Small intestine (tissue), 7 donors: ENCODE data around the gene CREB3L4. TPM values are rescaled to one million over a fixed set of nuclear protein-coding genes. Genes with fewer than 3 reads are reported as not detected.
"Not testable (repeated sequence)": the region's sequence is repeated elsewhere in the genome, so short reads cannot be mapped to it uniquely, and the experiment has no call there.

Experiments used
- DNase-seq, 2 donors: peaks; one replicate each; pipeline versions ENCODE4 v3.0.0 to v3.0.0-alpha.2; 2013
- FAIRE-seq: peaks from 2 replicates; lab custom pipeline; 2012; peaks lifted over from hg19 to GRCh38; lab: Jason Lieb, UNC
- H3K27ac ChIP-seq, 3 donors: one replicate each; pipeline ENCODE4 v1.5.1; 2013; ENCODE audit warnings: low read length in 2 of 3, mild to moderate bottlenecking in 2 of 3, control low read depth in 1 of 3, inconsistent platforms in 1 of 3, low read depth in 1 of 3, moderate library complexity in 1 of 3
- H3K27me3 ChIP-seq, 3 donors: one replicate each; pipeline ENCODE4 v1.6.1; 2013; ENCODE audit warnings: low read length in 3 of 3, inconsistent platforms in 1 of 3; ENCODE audit not compliant: control insufficient read depth in 3 of 3, insufficient read depth in 3 of 3
- H3K36me3 ChIP-seq, 3 donors: one replicate each; pipeline ENCODE4 v1.6.1; 2013; ENCODE audit warnings: low read length in 3 of 3, inconsistent platforms in 1 of 3, low read depth in 1 of 3, mild to moderate bottlenecking in 1 of 3, moderate library complexity in 1 of 3; ENCODE audit not compliant: control insufficient read depth in 3 of 3, insufficient read depth in 2 of 3
- H3K4me1 ChIP-seq, 3 donors: one replicate each; pipeline ENCODE4 v1.6.1; 2013; ENCODE audit warnings: low read length in 2 of 3, inconsistent platforms in 1 of 3, low read depth in 1 of 3, mild to moderate bottlenecking in 1 of 3, moderate library complexity in 1 of 3; ENCODE audit not compliant: control insufficient read depth in 3 of 3, insufficient read depth in 2 of 3
- H3K4me3 ChIP-seq, 3 donors: one replicate each; pipeline ENCODE4 v1.5.1; 2013; ENCODE audit warnings: low read length in 3 of 3, control low read depth in 1 of 3, inconsistent platforms in 1 of 3, low read depth in 1 of 3, mild to moderate bottlenecking in 1 of 3, moderate library complexity in 1 of 3
- H3K9me3 ChIP-seq, 2 donors: one replicate each; pipeline ENCODE4 v1.6.1; 2013; ENCODE audit warnings: low read depth in 1 of 2, low read length in 1 of 2; ENCODE audit not compliant: control insufficient read depth in 2 of 2, insufficient read depth in 1 of 2
- WGBS, 3 donors: extraction: QIAGEN DNeasy Blood & Tissue Kit; methylation state at CpG; one replicate each; pipeline ENCODE4 v1.1.7; 2013; 5-methylcytosine and 5-hydroxymethylcytosine counted together
- polyA plus RNA-seq, 4 donors: library from polyadenylated mRNA; stranded (reverse) in 3 of 4; unstranded in 1 of 4; fragments of 200-250 nt in 3 of 4; fragments of 120-200 nt in 1 of 4; gene quantifications; one replicate each; pipeline versions ENCODE4 v1.2.1 to v1.2.3, GENCODE V29; 2013
- donor health status: healthy with polysubstance abuse.
- donor health status: control.
- donor health status: control.
- donor health status: Bipolar disorder and iron deficiency.
- donor health status: healthy.

Gene CREB3L4
- polyA plus RNA-seq, 4 donors, result 5.8 to 24.1 (median 11.7) TPM

- FAIRE-seq (no peak), DNase-seq (no peak)
- Histone ChIP-seq H3K4me3 (no peak overlapping the region), H3K27ac (no peak overlapping the region), H3K4me1 (peaks cover 0 to 5% (median 2%) of the 10 kb centered on the region in 3 donors), H3K27me3 (no peaks in the 10 kb centered on the region), H3K36me3 (peaks cover 6 to 27% (median 9%) of the 10 kb centered on the region in 3 donors), H3K9me3 (no peaks in the 10 kb centered on the region)
- 91 to 94% (median 92%) methylated on average over 2 of the region's 2 CpGs for WGBS, 3 donors
These were observed 2.6 kb downstream of the CREB3L4 start for GRCh38 chr1:153970346-153970745.

DNA sequence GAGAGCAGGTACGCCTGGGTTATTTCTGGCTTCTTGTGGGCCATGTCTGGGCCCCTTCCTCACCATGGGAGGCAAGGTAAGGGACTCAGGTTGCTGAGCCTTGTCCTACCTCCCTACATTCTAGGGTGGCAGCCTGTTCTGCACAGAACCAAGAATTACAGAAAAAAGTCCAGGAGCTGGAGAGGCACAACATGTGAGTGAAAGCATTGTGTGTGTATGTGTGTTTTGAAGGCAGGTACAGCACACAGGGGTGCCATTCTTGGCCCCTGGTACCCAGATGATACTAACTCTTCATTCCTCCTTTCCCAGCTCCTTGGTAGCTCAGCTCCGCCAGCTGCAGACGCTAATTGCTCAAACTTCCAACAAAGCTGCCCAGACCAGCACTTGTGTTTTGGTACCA lies 5.4 kb downstream of the CREB3L4 start:
- FAIRE-seq, result no peak
- no peaks in the 10 kb centered on the region for H3K9me3 ChIP-seq
- H3K27ac ChIP-seq, result no peak overlapping the region
- H3K36me3 ChIP-seq, result peaks cover 9 to 38% (median 12%) of the 10 kb centered on the region in 3 donors
- no peaks in the 10 kb centered on the region for H3K27me3 ChIP-seq
- H3K4me1 ChIP-seq, result peaks cover 0 to 13% (median 0%) of the 10 kb centered on the region in 3 donors
- WGBS, 3 donors, result 94 to 98% (median 94%) methylated on average over 3 of the region's 3 CpGs
- H3K4me3 ChIP-seq, result no peak overlapping the region
- no peak for DNase-seq

GRCh38 chr1:153973525-153973924 lies 5.8 kb downstream of the CREB3L4 start:
- DNase-seq (no peak), FAIRE-seq (no peak)
- Histone ChIP-seq H3K27me3 (no peaks in the 10 kb centered on the region), H3K4me3 (no peak overlapping the region), H3K9me3 (no peaks in the 10 kb centered on the region), H3K27ac (no peak overlapping the region), H3K36me3 (peaks cover 9 to 38% (median 12%) of the 10 kb centered on the region in 3 donors), H3K4me1 (peaks cover 0 to 10% (median 0%) of the 10 kb centered on the region in 3 donors)
- 79 to 87% (median 80%) methylated on average over 7 of the region's 7 CpGs for WGBS, 3 donors

DNA sequence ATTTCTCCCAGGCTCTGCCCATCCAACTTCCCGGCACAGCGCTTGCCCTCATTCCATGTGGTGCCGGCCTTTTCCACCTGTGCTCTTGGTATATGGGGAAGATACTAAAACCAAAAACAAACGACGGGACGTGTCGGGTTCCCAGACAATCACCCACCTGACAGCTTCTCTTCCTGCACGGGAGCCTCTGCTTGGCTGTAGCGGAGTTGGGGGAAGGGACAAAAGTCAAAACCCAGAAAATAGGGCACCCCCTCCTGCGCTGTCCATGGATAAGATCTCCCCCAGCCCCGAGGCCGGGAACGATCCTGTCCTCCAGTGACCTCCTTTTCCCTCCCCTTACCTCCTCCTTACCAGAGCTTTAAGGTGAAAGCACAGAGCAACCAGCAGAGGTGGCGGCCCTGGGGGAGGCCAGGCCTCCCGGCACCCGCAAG lies 9.1 kb downstream of the CREB3L4 start:
- no peaks in the 10 kb centered on the region for H3K9me3 ChIP-seq
- H3K36me3 ChIP-seq, result peaks cover 9 to 43% (median 12%) of the 10 kb centered on the region in 3 donors
- H3K4me1 ChIP-seq, result peaks cover 0 to 8% (median 0%) of the 10 kb centered on the region in 3 donors
- H3K27me3 ChIP-seq, result no peaks in the 10 kb centered on the region
- DNase-seq, result no peak
- H3K4me3 ChIP-seq, result peak overlapping the region; percentile 74 to 94 (median 93)
- WGBS, 3 donors, result 1% methylated on average over 16 of the region's 16 CpGs
- peak overlapping the region; percentile 77 to 93 (median 85) for H3K27ac ChIP-seq
- no peak for FAIRE-seq

DNA sequence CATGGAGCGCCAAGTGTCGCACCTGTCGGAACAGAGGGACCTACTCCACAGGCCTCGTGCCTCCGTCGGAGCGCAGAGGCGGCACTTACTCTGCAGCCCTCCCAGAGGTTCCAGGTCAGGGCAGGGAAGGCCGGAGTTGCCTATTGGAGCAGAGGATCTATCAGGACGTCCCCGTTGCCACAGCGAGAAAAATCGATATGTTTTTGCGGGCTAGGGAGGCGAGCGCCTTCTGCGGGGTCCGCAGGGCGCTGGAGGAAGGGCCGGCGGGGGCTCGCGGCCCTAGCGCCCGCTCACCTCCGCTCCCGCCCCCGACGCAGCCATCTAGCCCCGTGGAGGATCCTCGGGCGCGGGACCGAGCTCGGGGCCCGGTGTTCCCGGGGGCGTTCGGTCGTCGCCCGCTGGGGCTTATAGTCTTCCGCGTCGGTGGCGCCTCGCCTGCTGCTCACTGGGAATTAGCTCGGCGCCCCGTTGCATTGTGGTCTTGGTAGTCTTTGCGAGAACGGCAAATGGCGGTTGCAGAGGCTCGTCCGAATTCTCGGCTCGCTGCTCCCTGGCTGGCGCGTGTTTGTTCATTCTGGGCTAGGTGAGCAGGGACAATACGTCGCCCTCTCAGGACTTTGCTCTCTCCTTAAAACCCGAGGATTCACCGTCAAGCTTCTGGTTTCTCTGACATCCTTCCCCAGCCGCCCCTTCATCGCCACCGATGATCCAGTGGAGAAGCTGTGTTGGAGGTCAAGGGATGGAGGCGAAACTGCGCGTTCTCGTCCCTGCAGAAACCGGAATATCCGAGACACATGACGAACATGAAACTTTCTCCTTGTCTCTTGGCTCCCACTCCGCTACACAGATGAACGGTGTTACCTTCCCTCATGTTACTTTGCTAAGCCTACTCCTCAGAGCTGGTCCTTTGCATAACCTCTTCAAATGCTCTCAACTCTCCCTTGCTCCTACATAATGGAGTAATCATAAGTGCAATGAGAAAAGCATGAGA lies 9.8 kb downstream of the CREB3L4 start, which contains the start of gene JTB:
Gene JTB, minus strand, starts transcription at position 425 of the 991 bp plus-strand sequence. Its CDS starts 422 bp downstream, at position 3.
- H3K4me3 ChIP-seq, result peak within 1 kb of the TSS; percentile 74 to 94 (median 93)
- peaks cover 0 to 8% (median 0%) of the 10 kb centered on the region in 3 donors for H3K4me1 ChIP-seq
- peaks cover 9 to 47% (median 12%) of the 10 kb centered on the region in 3 donors for H3K36me3 ChIP-seq
- H3K27me3 ChIP-seq, result no peaks in the 10 kb centered on the region
- DNase-seq (peak; percentile 91 to 94), FAIRE-seq (no peak)
- H3K9me3 ChIP-seq, result no peaks in the 10 kb centered on the region
- WGBS, 3 donors, result 0% methylated on average over 63 to 75 of the region's 75 CpGs
- H3K27ac ChIP-seq, result peak within 1 kb of the TSS; percentile 77 to 93 (median 85)

GRCh38 chr1:153978274-153978909 lies 10.7 kb downstream of the CREB3L4 start:
- Histone ChIP-seq H3K4me3 (peak overlapping the region in 1 of 3 donors; percentile 93), H3K27me3 (no peaks in the 10 kb centered on the region), H3K4me1 (peaks cover 0 to 8% (median 0%) of the 10 kb centered on the region in 3 donors), H3K36me3 (peaks cover 7 to 43% (median 12%) of the 10 kb centered on the region in 3 donors), H3K27ac (peak overlapping the region in 1 of 3 donors; percentile 77), H3K9me3 (no peaks in the 10 kb centered on the region)
- 43 to 55% (median 45%) methylated on average over 9 of the region's 9 CpGs for WGBS, 3 donors
- FAIRE-seq (no peak), DNase-seq (no peak)

- not testable (repeated sequence) for FAIRE-seq
- H3K36me3 ChIP-seq, result peaks cover 2 to 37% (median 8%) of the 10 kb centered on the region in 3 donors
These were observed 11.4 kb downstream of the CREB3L4 start for GRCh38 chr1:153979091-153979490.

GRCh38 chr1:153981735-153982134 lies 14.0 kb downstream of the CREB3L4 start:
- Histone ChIP-seq H3K4me1 (peaks cover 0 to 11% (median 0%) of the 10 kb centered on the region in 3 donors), H3K36me3 (peaks cover 0 to 18% (median 0%) of the 10 kb centered on the region in 3 donors)
- not testable (repeated sequence) for H3K27me3 ChIP-seq, H3K9me3 ChIP-seq, H3K27ac ChIP-seq, DNase-seq, H3K4me3 ChIP-seq, FAIRE-seq
- WGBS, 3 donors, result 89 to 98% (median 92%) methylated on average over 2 of the region's 2 CpGs

More at GRCh38 chr1:153979091-153979490, 11.4 kb downstream of the CREB3L4 start:
- not testable (repeated sequence) for H3K4me1 ChIP-seq, H3K27ac ChIP-seq, DNase-seq, H3K4me3 ChIP-seq, H3K27me3 ChIP-seq, H3K9me3 ChIP-seq
- WGBS, 3 donors, result 91 to 93% (median 92%) methylated on average over 12 of the region's 12 CpGs
